ENCODE data around the gene CDC34. TPM values are rescaled to one million over a fixed set of nuclear protein-coding genes. Genes with fewer than 3 reads are reported as not detected.

The CDC34 gene
- total RNA-seq, 1 donor from 2014 or later = 23.1 TPM

DNA sequence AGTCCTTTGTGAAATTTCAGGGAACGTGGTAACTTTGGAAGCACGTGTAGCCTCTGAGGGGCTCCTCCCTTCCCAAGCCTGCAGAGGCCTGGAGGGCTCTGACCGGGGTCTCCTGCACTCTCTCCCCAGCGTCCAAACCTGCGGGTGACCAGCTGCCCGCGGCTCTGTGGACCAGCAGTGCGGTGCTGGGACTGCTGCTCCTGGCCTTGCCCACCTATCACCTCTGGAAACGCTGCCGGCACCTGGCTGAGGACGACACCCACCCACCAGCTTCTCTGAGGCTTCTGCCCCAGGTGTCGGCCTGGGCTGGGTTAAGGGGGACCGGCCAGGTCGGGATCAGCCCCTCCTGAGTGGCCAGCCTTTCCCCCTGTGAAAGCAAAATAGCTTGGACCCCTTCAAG is 26.9 kb upstream of the CDC34 start:
- CTCF ChIA-PET = interaction anchor here (1.0 kb wide), 1 partner anchor 9 kb away, joined by 3 read pairs; no protein-coding TSS in a partner anchor
- H3K9me3 Mint-ChIP-seq = no peaks in the 10 kb centered on the region
- no peak overlapping the region for H3K4me3 Mint-ChIP-seq
- peaks cover 31% of the 10 kb centered on the region for H3K4me1 Mint-ChIP-seq
- H3K27me3 Mint-ChIP-seq = peaks cover under 1% of the 10 kb centered on the region
- H3K36me3 Mint-ChIP-seq (ENCODE audit: low read depth) = peaks cover 5% of the 10 kb centered on the region
- ATAC-seq (ENCODE audit: low read depth) (no peak), DNase-seq (no peak)
- POLR2A ChIA-PET = no interaction called here
- intact Hi-C loops (cut with micrococcal nuclease) = loop anchor here (10.0 kb wide), 2 partner anchors 160 to 210 kb away; partner anchors contain the start of genes MIER2 and PLPP2
- TF ChIP-seq, protein P1, sequence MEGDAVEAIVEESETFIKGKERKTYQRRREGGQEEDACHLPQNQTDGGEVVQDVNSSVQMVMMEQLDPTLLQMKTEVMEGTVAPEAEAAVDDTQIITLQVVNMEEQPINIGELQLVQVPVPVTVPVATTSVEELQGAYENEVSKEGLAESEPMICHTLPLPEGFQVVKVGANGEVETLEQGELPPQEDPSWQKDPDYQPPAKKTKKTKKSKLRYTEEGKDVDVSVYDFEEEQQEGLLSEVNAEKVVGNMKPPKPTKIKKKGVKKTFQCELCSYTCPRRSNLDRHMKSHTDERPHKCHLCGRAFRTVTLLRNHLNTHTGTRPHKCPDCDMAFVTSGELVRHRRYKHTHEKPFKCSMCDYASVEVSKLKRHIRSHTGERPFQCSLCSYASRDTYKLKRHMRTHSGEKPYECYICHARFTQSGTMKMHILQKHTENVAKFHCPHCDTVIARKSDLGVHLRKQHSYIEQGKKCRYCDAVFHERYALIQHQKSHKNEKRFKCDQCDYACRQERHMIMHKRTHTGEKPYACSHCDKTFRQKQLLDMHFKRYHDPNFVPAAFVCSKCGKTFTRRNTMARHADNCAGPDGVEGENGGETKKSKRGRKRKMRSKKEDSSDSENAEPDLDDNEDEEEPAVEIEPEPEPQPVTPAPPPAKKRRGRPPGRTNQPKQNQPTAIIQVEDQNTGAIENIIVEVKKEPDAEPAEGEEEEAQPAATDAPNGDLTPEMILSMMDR (IDR thresholded peaks at IDR 0.05) = no peak
- H3K27ac Mint-ChIP-seq = no peak overlapping the region

DNA sequence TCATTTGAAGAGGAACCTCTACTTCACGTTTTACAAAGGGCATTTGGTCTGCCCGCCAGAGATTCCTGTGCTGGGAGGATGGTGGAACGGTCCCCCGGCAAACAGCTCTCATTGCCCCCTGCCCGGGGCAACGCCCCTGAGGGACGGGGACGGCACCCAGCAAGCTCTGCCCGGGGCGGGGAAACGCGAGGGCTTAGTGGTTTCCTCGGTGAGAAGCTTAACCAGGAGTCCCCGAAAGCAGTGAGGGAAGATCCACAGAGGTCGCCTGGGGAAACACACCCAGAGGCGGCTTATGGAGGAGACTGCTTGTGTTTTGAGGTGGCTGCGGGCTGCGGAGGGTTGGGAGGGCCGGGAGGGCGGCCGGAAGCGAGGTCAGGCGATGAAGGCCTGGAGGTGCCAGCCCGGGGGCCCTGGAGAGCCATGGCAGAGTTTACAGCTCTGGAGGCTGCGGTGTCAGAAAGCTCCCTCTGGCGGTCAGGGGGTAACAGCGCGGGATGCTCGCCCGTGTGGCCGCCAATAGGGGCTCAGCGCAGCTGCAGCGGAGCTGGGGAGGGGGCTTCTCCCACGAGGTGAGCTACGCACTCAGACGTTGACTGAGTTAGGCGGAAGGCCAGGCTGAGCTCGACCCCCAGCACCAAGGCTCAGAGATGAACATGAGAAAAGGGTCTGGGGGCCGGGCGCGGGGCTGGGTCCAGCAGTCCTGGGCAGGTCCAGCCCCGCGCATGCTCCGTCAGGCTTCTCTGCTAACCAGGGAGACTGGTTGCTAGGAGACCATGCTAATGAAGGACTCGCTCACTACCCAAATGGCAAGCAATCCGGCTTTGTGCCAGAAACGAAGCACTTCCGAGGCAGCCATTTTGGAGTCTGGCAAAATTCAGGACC is 24.9 kb upstream of the CDC34 start:
- peak overlapping the region; percentile 100 for H3K27ac Mint-ChIP-seq
- H3K4me1 Mint-ChIP-seq = peaks cover 44% of the 10 kb centered on the region
- ATAC-seq (ENCODE audit: low read depth) (peak; percentile 70), DNase-seq (peak; percentile 91)
- H3K9me3 Mint-ChIP-seq = no peaks in the 10 kb centered on the region
- intact Hi-C loops (cut with micrococcal nuclease) = loop anchor here (1.0 to 10.0 kb wide), 5 partner anchors 17 to 212 kb away; partner anchors contain the start of genes BSG, CDC34, MIER2 and PLPP2
- POLR2A ChIA-PET = interaction anchor here (0.8 to 1.7 kb wide), 8 partner anchors 8 to 745 kb away, joined by 3 to 47 read pairs (median 6); partner anchors contain the start of genes BSG, MADCAM1, POLRMT and RNF126
- H3K4me3 Mint-ChIP-seq = peak overlapping the region; percentile 95
- H3K36me3 Mint-ChIP-seq (ENCODE audit: low read depth) = peaks cover 6% of the 10 kb centered on the region
- no peaks in the 10 kb centered on the region for H3K27me3 Mint-ChIP-seq
- CTCF ChIA-PET = interaction anchor here (0.5 to 1.8 kb wide), 7 partner anchors 18 to 211 kb away, joined by 3 to 16 read pairs (median 4); partner anchors contain the start of genes BSG, CDC34 and MIER2
- TF ChIP-seq, protein P1 (IDR thresholded peaks at IDR 0.05) = peak; percentile 70

DNA sequence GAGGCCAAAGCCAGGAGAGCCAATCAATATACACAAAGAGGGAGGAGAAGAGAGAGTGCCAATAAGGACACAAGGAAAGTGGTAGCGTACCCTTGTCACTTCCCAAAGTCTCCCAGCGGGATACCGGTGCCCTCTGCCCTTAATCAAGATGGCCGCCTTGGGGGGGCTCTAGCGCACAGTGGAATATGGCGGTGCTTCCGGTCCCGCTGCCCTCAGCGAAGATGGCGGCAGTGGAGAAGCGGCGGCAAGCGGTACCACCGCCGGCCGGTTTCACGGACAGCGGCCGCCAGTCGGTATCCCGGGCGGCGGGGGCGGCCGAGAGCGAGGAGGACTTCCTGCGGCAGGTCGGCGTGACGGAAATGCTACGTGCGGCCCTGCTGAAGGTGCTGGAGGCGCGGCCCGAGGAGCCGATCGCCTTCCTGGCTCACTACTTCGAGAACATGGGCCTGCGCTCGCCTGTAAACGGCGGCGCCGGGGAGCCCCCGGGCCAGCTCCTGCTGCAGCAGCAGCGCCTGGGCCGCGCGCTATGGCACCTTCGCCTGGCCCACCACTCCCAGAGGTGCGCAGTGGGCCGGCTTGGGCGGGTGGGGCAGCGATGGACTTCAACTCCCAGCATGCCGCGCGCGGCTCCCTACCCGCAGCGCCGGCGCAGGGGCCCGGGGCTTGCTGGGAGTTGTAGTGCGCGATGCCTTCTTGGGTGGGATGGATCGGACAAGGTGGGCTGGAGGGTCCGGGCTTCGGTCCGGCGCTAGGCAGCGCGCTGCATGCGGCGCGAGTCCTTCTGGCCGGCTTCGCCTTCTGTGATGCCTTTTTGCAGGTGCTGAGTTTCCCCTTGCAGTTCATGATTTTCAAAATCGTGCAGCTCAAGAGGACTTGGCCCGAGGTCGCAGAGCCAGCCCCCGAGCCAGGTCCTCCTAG is 24.0 kb upstream of the CDC34 start, which contains the start of gene TPGS1:
TSS of gene TPGS1 (plus strand) at position 212 of the 918 bp plus-strand sequence. CDS start at position 222, 10 bp downstream.
- peak; percentile 83 for DNase-seq
- H3K27ac Mint-ChIP-seq = peak within 1 kb of the TSS; percentile 100
- TF ChIP-seq, protein P1 (IDR thresholded peaks at IDR 0.05) = no peak
- ChIA-PET POLR2A (interaction anchor here (0.8 to 1.7 kb wide), 7 partner anchors 9 to 744 kb away, joined by 3 to 47 read pairs (median 5); partner anchors contain the start of genes BSG and MADCAM1), CTCF (interaction anchor here (0.5 to 1.8 kb wide), 5 partner anchors 19 to 212 kb away, joined by 3 to 16 read pairs (median 5); partner anchors contain the start of gene CDC34)
- intact Hi-C loops (cut with micrococcal nuclease) = loop anchor here (1.0 to 10.0 kb wide), 5 partner anchors 18 to 213 kb away; partner anchors contain the start of genes BSG, CDC34, MIER2 and PLPP2
- peak; percentile 62 for ATAC-seq (ENCODE audit: low read depth)
- H3K9me3 Mint-ChIP-seq = no peaks in the 10 kb centered on the region
- no peaks in the 10 kb centered on the region for H3K27me3 Mint-ChIP-seq
- peak within 1 kb of the TSS; percentile 95 for H3K4me3 Mint-ChIP-seq
- H3K4me1 Mint-ChIP-seq = peaks cover 47% of the 10 kb centered on the region
- peaks cover 6% of the 10 kb centered on the region for H3K36me3 Mint-ChIP-seq (ENCODE audit: low read depth)

DNA sequence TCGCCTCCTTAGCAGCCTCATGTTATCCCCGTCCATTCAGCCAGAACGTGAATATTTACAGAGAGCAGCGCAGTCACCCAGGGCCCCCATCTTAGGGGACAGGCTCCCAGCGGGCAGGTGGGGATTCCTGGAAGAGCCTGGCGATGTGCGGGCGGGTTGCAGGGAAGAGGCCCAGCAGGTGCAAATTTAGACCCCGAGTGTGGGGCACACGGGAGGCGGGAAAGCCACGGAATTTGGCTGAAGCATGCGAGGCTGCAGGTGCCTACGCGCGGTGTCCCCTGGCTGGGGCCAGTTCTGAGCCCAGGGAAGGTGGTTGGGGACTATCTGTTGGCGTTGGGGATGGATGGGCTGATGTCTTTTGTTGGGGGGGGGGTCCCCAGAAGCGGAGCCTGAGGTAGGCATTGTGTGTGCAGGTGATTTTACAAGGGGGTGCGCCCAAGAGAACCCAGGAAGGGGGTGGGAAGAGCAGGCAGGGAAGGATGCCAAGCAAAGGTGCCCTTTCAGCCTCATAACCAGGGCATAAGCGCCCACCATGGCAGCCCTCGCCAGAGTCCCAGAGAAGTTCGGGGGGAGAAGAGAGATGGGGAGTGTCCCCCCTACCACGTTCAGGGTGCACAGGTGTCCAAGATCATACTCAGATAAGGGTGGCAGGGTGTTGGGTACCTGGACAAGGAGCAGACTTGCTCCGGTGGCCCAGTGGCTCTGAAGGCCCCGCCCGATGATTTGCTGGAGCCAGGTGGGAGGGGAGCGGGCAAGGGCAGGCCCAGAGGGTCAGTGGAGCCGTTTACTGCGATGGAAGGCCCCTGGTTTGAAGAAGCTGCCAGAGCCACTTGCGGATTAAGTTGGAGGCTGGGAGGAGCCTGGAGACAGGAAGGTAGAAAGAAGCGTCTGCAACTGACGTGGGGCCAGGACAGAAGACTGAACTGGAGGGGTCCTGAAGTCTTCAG is 23.1 kb upstream of the CDC34 start:
- intact Hi-C loops (cut with micrococcal nuclease) = loop anchor here (10.0 kb wide), 2 partner anchors 164 to 214 kb away; partner anchors contain the start of genes MIER2 and PLPP2
- Mint-ChIP-seq H3K4me3 (peak overlapping the region; percentile 95), H3K27ac (peak overlapping the region; percentile 100), H3K9me3 (no peaks in the 10 kb centered on the region), H3K27me3 (no peaks in the 10 kb centered on the region), H3K4me1 (peaks cover 41% of the 10 kb centered on the region), H3K36me3 (ENCODE audit: low read depth) (peaks cover 6% of the 10 kb centered on the region)
- TF ChIP-seq, protein P1 (IDR thresholded peaks at IDR 0.05) = no peak
- DNase-seq (no peak), ATAC-seq (ENCODE audit: low read depth) (no peak)
- ChIA-PET CTCF (no interaction called here), POLR2A (interaction anchor here (1.0 kb wide), 1 partner anchor 19 kb away, joined by 4 read pairs; no protein-coding TSS in a partner anchor)
